K562 (cell line): ENCODE results near the gene CCK. TPM values are rescaled to one million over a fixed set of nuclear protein-coding genes. Genes with fewer than 3 reads are reported as not detected.

ENCODE experiments used
- polyA plus RNA-seq, 8 experiments: library from polyadenylated mRNA; depleted of rRNA in 4 of 8; stranded (reverse) in 5 of 8; unstranded in 3 of 8; fragments of >200 nt; fragmentation: Nextera tagmentation in 2 of 8; fragmentation: Illumina TruSeq in 1 of 8; extraction: Ambion mirVana in 2 of 8; extraction: Trizol in 1 of 8; gene quantifications; 2 replicates each; pipeline versions ENCODE4 v1.2.1 to v1.2.3, GENCODE V29; 2011 to 2014; ENCODE audit warnings: inconsistent platforms in 1 of 8, missing spikeins in 1 of 8
- small RNA-seq: library from RNA; depleted of rRNA; stranded (forward); fragments of <200 nt; gene quantifications from one replicate; pipeline ENCODE3, GENCODE V24; 2014
- total RNA-seq, 7 experiments: library from RNA; depleted of rRNA in 6 of 7; stranded (reverse); fragments of >200 nt in 6 of 7; fragmentation: Illumina TruSeq in 2 of 7; extraction: Trizol in 2 of 7; gene quantifications; 2 replicates each; pipeline versions ENCODE4 v1.2.1 to v1.2.3, GENCODE V29; 2011 to 2021; ENCODE audit warnings: low replicate concordance in 1 of 7
- TF ChIP-seq, protein P1 (sequence below), 2 experiments: fragments of 450-650 bp in 1 of 2; IDR thresholded peaks; 2 replicates each; pipeline ENCODE4 v1.6.1; 2011 to 2017; ENCODE audit warnings: low read depth in 2 of 2, antibody characterized with exemption in 1 of 2, borderline replicate concordance in 1 of 2, low read length in 1 of 2, mild to moderate bottlenecking in 1 of 2, mixed read lengths in 1 of 2; ENCODE audit not compliant: control insufficient read depth in 1 of 2
- TF ChIP-seq, protein P2 (sequence below): sonication (generic); formaldehyde crosslinking; IDR thresholded peaks from 2 replicates; pipeline ENCODE4 v1.8.0; 2022; ENCODE audit warnings: missing genetic modification reagents, mild to moderate bottlenecking, moderate library complexity, borderline replicate concordance

The CCK gene
- total and polyA plus RNA-seq, 9 of the 15 experiments (the other 6 are each of a cell fraction or from before 2014, with no cell fraction given): not detected

DNA sequence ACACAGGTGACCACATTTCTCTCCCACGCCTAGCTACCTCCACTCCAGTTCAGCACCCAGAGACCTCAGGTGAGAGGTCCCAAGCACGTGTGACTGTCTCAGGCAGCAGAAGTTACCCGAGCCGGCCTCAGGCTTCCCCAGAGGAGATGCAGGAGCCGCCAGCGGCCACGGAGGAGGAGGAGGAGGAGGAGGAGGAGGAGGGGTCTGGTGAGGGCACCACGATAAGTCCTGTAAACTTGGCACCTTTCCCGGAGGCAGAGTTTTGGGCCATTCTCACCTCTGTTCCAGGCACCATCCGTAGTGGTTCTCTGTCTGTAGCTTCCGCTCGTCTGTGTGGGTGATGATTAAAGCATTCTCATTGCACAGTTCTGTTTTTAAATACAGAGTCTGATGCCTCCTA is 56.1 kb downstream of the CCK start (continued):
- TF ChIP-seq, protein P1, sequence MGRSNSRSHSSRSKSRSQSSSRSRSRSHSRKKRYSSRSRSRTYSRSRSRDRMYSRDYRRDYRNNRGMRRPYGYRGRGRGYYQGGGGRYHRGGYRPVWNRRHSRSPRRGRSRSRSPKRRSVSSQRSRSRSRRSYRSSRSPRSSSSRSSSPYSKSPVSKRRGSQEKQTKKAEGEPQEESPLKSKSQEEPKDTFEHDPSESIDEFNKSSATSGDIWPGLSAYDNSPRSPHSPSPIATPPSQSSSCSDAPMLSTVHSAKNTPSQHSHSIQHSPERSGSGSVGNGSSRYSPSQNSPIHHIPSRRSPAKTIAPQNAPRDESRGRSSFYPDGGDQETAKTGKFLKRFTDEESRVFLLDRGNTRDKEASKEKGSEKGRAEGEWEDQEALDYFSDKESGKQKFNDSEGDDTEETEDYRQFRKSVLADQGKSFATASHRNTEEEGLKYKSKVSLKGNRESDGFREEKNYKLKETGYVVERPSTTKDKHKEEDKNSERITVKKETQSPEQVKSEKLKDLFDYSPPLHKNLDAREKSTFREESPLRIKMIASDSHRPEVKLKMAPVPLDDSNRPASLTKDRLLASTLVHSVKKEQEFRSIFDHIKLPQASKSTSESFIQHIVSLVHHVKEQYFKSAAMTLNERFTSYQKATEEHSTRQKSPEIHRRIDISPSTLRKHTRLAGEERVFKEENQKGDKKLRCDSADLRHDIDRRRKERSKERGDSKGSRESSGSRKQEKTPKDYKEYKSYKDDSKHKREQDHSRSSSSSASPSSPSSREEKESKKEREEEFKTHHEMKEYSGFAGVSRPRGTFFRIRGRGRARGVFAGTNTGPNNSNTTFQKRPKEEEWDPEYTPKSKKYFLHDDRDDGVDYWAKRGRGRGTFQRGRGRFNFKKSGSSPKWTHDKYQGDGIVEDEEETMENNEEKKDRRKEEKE (IDR thresholded peaks at IDR 0.05; ENCODE audit: borderline replicate concordance in 1 of 2, control insufficient read depth in 1 of 2, low read depth in 2 of 2, low read length in 1 of 2): no peak
- TF ChIP-seq, protein P2, sequence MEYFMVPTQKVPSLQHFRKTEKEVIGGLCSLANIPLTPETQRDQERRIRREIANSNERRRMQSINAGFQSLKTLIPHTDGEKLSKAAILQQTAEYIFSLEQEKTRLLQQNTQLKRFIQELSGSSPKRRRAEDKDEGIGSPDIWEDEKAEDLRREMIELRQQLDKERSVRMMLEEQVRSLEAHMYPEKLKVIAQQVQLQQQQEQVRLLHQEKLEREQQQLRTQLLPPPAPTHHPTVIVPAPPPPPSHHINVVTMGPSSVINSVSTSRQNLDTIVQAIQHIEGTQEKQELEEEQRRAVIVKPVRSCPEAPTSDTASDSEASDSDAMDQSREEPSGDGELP (CRISPR knock-in tag): no peak

Small RNAs within 50 kb of the gene (small RNA-seq; reads per million reads assigned to genes)
- gene RNU4-78P: not detected

Other genes with a start within 250 kb of the CCK start
- gene TRAK1, start 174.8 kb downstream of the CCK start, total RNA-seq (2014; rRNA removed): 21.7 and 25.8 TPM in 2 replicates
- gene TRAK1, start 174.8 kb downstream of the CCK start, total RNA-seq (2014; rRNA removed; fragmentation: Illumina TruSeq; extraction: Trizol): 13.2 and 14.2 TPM in 2 replicates
- 15.5 and 15.6 TPM in 2 replicates for gene TRAK1, start 174.8 kb downstream of the CCK start, total RNA-seq (2015; rRNA removed; fragmentation: Illumina TruSeq; extraction: Trizol)
- gene TRAK1, start 174.8 kb downstream of the CCK start, total RNA-seq (2021): 27.5 and 28.5 TPM in 2 replicates
- 17.5 and 24.0 TPM in 2 replicates for gene TRAK1, start 174.8 kb downstream of the CCK start, polyA plus RNA-seq (2011; rRNA removed)
- gene TRAK1, start 174.8 kb downstream of the CCK start, polyA plus RNA-seq (2014; fragmentation: Illumina TruSeq; extraction: Trizol): 20.3 and 21.3 TPM in 2 replicates
- 1 to 10 TPM; 5.3 TPM for gene TRAK1, start 174.8 kb downstream of the CCK start, polyA plus RNA-seq (2014; fragmentation: Nextera tagmentation; extraction: Ambion mirVana)
- 18.7 and 19.4 TPM in 2 replicates for gene TRAK1, start 174.8 kb downstream of the CCK start, polyA plus RNA-seq (2014; rRNA removed)
- gene LYZL4, start 144.4 kb upstream of the CCK start, total RNA-seq (2014; rRNA removed): not detected in 2 replicates
- not detected in 2 replicates for gene LYZL4, start 144.4 kb upstream of the CCK start, total RNA-seq (2014; rRNA removed; fragmentation: Illumina TruSeq; extraction: Trizol)
- not detected in 2 replicates for gene LYZL4, start 144.4 kb upstream of the CCK start, total RNA-seq (2015; rRNA removed; fragmentation: Illumina TruSeq; extraction: Trizol)
- not detected in 2 replicates for gene LYZL4, start 144.4 kb upstream of the CCK start, total RNA-seq (2021)
- gene LYZL4, start 144.4 kb upstream of the CCK start, polyA plus RNA-seq (2011; rRNA removed): not detected in 2 replicates
- gene LYZL4, start 144.4 kb upstream of the CCK start, polyA plus RNA-seq (2014; fragmentation: Illumina TruSeq; extraction: Trizol): not detected in 2 replicates
- gene LYZL4, start 144.4 kb upstream of the CCK start, polyA plus RNA-seq (2014; fragmentation: Nextera tagmentation; extraction: Ambion mirVana): not detected
- gene LYZL4, start 144.4 kb upstream of the CCK start, polyA plus RNA-seq (2014; rRNA removed): not detected in 2 replicates
- gene VIPR1, start 236.5 kb upstream of the CCK start, total RNA-seq (2014; rRNA removed): 0.09 TPM in 1 of 2 replicates, not detected in the other
- gene VIPR1, start 236.5 kb upstream of the CCK start, total RNA-seq (2014; rRNA removed; fragmentation: Illumina TruSeq; extraction: Trizol): 0.04 and 0.10 TPM in 2 replicates
- 0.11 and 0.14 TPM in 2 replicates for gene VIPR1, start 236.5 kb upstream of the CCK start, total RNA-seq (2015; rRNA removed; fragmentation: Illumina TruSeq; extraction: Trizol)
- 0.34 and 0.38 TPM in 2 replicates for gene VIPR1, start 236.5 kb upstream of the CCK start, total RNA-seq (2021)
- gene VIPR1, start 236.5 kb upstream of the CCK start, polyA plus RNA-seq (2011; rRNA removed): 0.15 and 0.21 TPM in 2 replicates
- gene VIPR1, start 236.5 kb upstream of the CCK start, polyA plus RNA-seq (2014; fragmentation: Illumina TruSeq; extraction: Trizol): 0.06 TPM in 1 of 2 replicates, not detected in the other
- not detected for gene VIPR1, start 236.5 kb upstream of the CCK start, polyA plus RNA-seq (2014; fragmentation: Nextera tagmentation; extraction: Ambion mirVana)
- gene VIPR1, start 236.5 kb upstream of the CCK start, polyA plus RNA-seq (2014; rRNA removed): not detected in 2 replicates